ENCODE results near the gene RPL38.
A peak's percentile ranks its signal among the peaks of the same experiment; 100 is the strongest.

Gene RPL38

GRCh38 chr17:74201250-74201649 lies 2.2 kb upstream of the RPL38 start:
- Histone ChIP-seq H3K9me3 (ENCODE audit: insufficient read depth, low read depth, low read length) (no peaks in the 10 kb centered on the region), H3K4me3 (ENCODE audit: low read length) (no peak overlapping the region), H3K4me1 (ENCODE audit: insufficient read depth, low read length) (peaks cover 10% of the 10 kb centered on the region; the same call in 1 of the 2 replicates), H3K9ac (ENCODE audit: low read depth, low read length) (no peak overlapping the region), H3K27me3 (ENCODE audit: insufficient read depth, low read length) (peaks cover 30% of the 10 kb centered on the region), H3K27ac (ENCODE audit: low read length) (no peak overlapping the region), H3K36me3 (ENCODE audit: insufficient read depth, low read depth, low read length) (peaks cover 25% of the 10 kb centered on the region)

- Histone ChIP-seq H3K4me3 (ENCODE audit: low read length) (no peak overlapping the region), H3K4me1 (ENCODE audit: insufficient read depth, low read length) (peaks cover 10% of the 10 kb centered on the region; the same call in 1 of the 2 replicates), H3K27me3 (ENCODE audit: insufficient read depth, low read length) (peaks cover 30% of the 10 kb centered on the region), H3K36me3 (ENCODE audit: insufficient read depth, low read depth, low read length) (peaks cover 32% of the 10 kb centered on the region), H3K27ac (ENCODE audit: low read length) (no peak overlapping the region), H3K9me3 (ENCODE audit: insufficient read depth, low read depth, low read length) (no peaks in the 10 kb centered on the region), H3K9ac (ENCODE audit: low read depth, low read length) (no peak overlapping the region)
Measured at GRCh38 chr17:74201948-74202347, 1.5 kb upstream of the RPL38 start.

- Histone ChIP-seq H3K27me3 (ENCODE audit: insufficient read depth, low read length) (peaks cover 24% of the 10 kb centered on the region), H3K4me1 (ENCODE audit: insufficient read depth, low read length) (peaks cover 11% of the 10 kb centered on the region), H3K27ac (ENCODE audit: low read length) (no peak overlapping the region), H3K9ac (ENCODE audit: low read depth, low read length) (peak overlapping the region; percentile 60; the same call in 1 of the 2 replicates), H3K4me3 (ENCODE audit: low read length) (peak overlapping the region; percentile 97; the same call in 1 of the 2 replicates), H3K9me3 (ENCODE audit: insufficient read depth, low read depth, low read length) (no peaks in the 10 kb centered on the region), H3K36me3 (ENCODE audit: insufficient read depth, low read depth, low read length) (peaks cover 42% of the 10 kb centered on the region)
Measured at GRCh38 chr17:74202938-74203337, 540 bp upstream of the RPL38 start.

- H3K27ac ChIP-seq (ENCODE audit: low read length): no peak overlapping the region
- H3K4me3 ChIP-seq (ENCODE audit: low read length): peak overlapping the region; percentile 97
- peaks cover 14% of the 10 kb centered on the region for H3K4me1 ChIP-seq (ENCODE audit: insufficient read depth, low read length)
- peak overlapping the region; percentile 100 for H3K9ac ChIP-seq (ENCODE audit: low read depth, low read length)
- no peaks in the 10 kb centered on the region for H3K9me3 ChIP-seq (ENCODE audit: insufficient read depth, low read depth, low read length)
- H3K36me3 ChIP-seq (ENCODE audit: insufficient read depth, low read depth, low read length): peaks cover 58% of the 10 kb centered on the region
- peaks cover 24% of the 10 kb centered on the region for H3K27me3 ChIP-seq (ENCODE audit: insufficient read depth, low read length)
Measured at GRCh38 chr17:74204474-74204873, 996 bp downstream of the RPL38 start.

- Histone ChIP-seq H3K4me3 (ENCODE audit: low read length) (peak overlapping the region; percentile 97; the same call in 1 of the 2 replicates), H3K9ac (ENCODE audit: low read depth, low read length) (peak overlapping the region; percentile 100; the same call in 1 of the 2 replicates), H3K4me1 (ENCODE audit: insufficient read depth, low read length) (peaks cover 11% of the 10 kb centered on the region), H3K27ac (ENCODE audit: low read length) (peak overlapping the region; percentile 34), H3K9me3 (ENCODE audit: insufficient read depth, low read depth, low read length) (no peaks in the 10 kb centered on the region), H3K36me3 (ENCODE audit: insufficient read depth, low read depth, low read length) (peaks cover 66% of the 10 kb centered on the region), H3K27me3 (ENCODE audit: insufficient read depth, low read length) (peaks cover 18% of the 10 kb centered on the region)
Measured at GRCh38 chr17:74205274-74205673, 1.8 kb downstream of the RPL38 start.

- Histone ChIP-seq H3K4me1 (ENCODE audit: insufficient read depth, low read length) (peaks cover 19% of the 10 kb centered on the region), H3K4me3 (ENCODE audit: low read length) (no peak overlapping the region), H3K9ac (ENCODE audit: low read depth, low read length) (0 out of 2 replicates have a peak overlapping the region, but pooled peaks have one; percentile 3), H3K9me3 (ENCODE audit: insufficient read depth, low read depth, low read length) (no peaks in the 10 kb centered on the region), H3K27me3 (ENCODE audit: insufficient read depth, low read length) (peaks cover 7% of the 10 kb centered on the region; the same call in 1 of the 2 replicates), H3K36me3 (ENCODE audit: insufficient read depth, low read depth, low read length) (peaks cover 71% of the 10 kb centered on the region), H3K27ac (ENCODE audit: low read length) (no peak overlapping the region)
Measured at GRCh38 chr17:74206332-74206818, 2.9 kb downstream of the RPL38 start.

- Histone ChIP-seq H3K4me1 (ENCODE audit: insufficient read depth, low read length) (peaks cover 21% of the 10 kb centered on the region), H3K27ac (ENCODE audit: low read length) (peak overlapping the region; percentile 5), H3K36me3 (ENCODE audit: insufficient read depth, low read depth, low read length) (peaks cover 53% of the 10 kb centered on the region), H3K27me3 (ENCODE audit: insufficient read depth, low read length) (peaks cover 39% of the 10 kb centered on the region), H3K9ac (ENCODE audit: low read depth, low read length) (peak overlapping the region; percentile 66; the same call in 1 of the 2 replicates), H3K4me3 (ENCODE audit: low read length) (peak overlapping the region; percentile 33; the same call in 1 of the 2 replicates), H3K9me3 (ENCODE audit: insufficient read depth, low read depth, low read length) (no peaks in the 10 kb centered on the region)
Measured at GRCh38 chr17:74210191-74211140, 7.0 kb downstream of the RPL38 start.

- H3K4me1 ChIP-seq (ENCODE audit: insufficient read depth, low read length): peaks cover 21% of the 10 kb centered on the region
Measured at GRCh38 chr17:74211141-74211911, 7.8 kb downstream of the RPL38 start.

GRCh38 chr17:74211912-74212208 lies 8.4 kb downstream of the RPL38 start:
- Histone ChIP-seq H3K27me3 (ENCODE audit: insufficient read depth, low read length) (peaks cover 45% of the 10 kb centered on the region), H3K27ac (ENCODE audit: low read length) (no peak overlapping the region), H3K4me1 (ENCODE audit: insufficient read depth, low read length) (peaks cover 21% of the 10 kb centered on the region), H3K4me3 (ENCODE audit: low read length) (peak overlapping the region; percentile 78), H3K9me3 (ENCODE audit: insufficient read depth, low read depth, low read length) (no peaks in the 10 kb centered on the region), H3K9ac (ENCODE audit: low read depth, low read length) (peak overlapping the region; percentile 66; the same call in 1 of the 2 replicates), H3K36me3 (ENCODE audit: insufficient read depth, low read depth, low read length) (peaks cover 39% of the 10 kb centered on the region)

More at GRCh38 chr17:74211141-74211911, 7.8 kb downstream of the RPL38 start:
- H3K27me3 ChIP-seq (ENCODE audit: insufficient read depth, low read length): peaks cover 45% of the 10 kb centered on the region
- H3K9ac ChIP-seq (ENCODE audit: low read depth, low read length): peak overlapping the region; percentile 66; the same call in 1 of the 2 replicates
- H3K27ac ChIP-seq (ENCODE audit: low read length): peak overlapping the region; percentile 5
- H3K9me3 ChIP-seq (ENCODE audit: insufficient read depth, low read depth, low read length): no peaks in the 10 kb centered on the region
- H3K4me3 ChIP-seq (ENCODE audit: low read length): peak overlapping the region; percentile 78
- H3K36me3 ChIP-seq (ENCODE audit: insufficient read depth, low read depth, low read length): peaks cover 45% of the 10 kb centered on the region

GRCh38 chr17:74212209-74212912 lies 8.9 kb downstream of the RPL38 start:
- Histone ChIP-seq H3K9ac (ENCODE audit: low read depth, low read length) (peak overlapping the region; percentile 66; the same call in 1 of the 2 replicates), H3K36me3 (ENCODE audit: insufficient read depth, low read depth, low read length) (peaks cover 34% of the 10 kb centered on the region), H3K4me1 (ENCODE audit: insufficient read depth, low read length) (peaks cover 21% of the 10 kb centered on the region), H3K27ac (ENCODE audit: low read length) (no peak overlapping the region), H3K9me3 (ENCODE audit: insufficient read depth, low read depth, low read length) (no peaks in the 10 kb centered on the region), H3K27me3 (ENCODE audit: insufficient read depth, low read length) (peaks cover 45% of the 10 kb centered on the region), H3K4me3 (ENCODE audit: low read length) (peak overlapping the region; percentile 78)
